Transverse colon (tissue), 4 donors: Measurements from ENCODE around the gene EME2.

Experiments
- EP300 ChIP-seq: sonication (generic); formaldehyde crosslinking; IDR thresholded peaks from one replicate; pipeline ENCODE4 v1.6.1; 2017; ENCODE audit warnings: antibody characterized with exemption, low read depth
- POLR2AphosphoS5 ChIP-seq, 3 donors: sonication (generic); formaldehyde crosslinking; IDR thresholded peaks; one replicate each; pipeline ENCODE4 v1.6.1; 2016; ENCODE audit warnings: antibody characterized with exemption in 3 of 3
- TF ChIP-seq, protein P1 (sequence below), 5 experiments: fragments of 200-600 bp in 3 of 5; fragments of 450-650 bp in 2 of 5; sonication (generic) in 3 of 5; IDR thresholded peaks; 1 replicate in 2 of 5; 2 replicates in 3 of 5; pipeline ENCODE4 v1.5.1; 2016 to 2017; ENCODE audit warnings: antibody characterized with exemption in 5 of 5, inconsistent platforms in 3 of 5, mild to moderate bottlenecking in 2 of 5, moderate library complexity in 1 of 5

DNA sequence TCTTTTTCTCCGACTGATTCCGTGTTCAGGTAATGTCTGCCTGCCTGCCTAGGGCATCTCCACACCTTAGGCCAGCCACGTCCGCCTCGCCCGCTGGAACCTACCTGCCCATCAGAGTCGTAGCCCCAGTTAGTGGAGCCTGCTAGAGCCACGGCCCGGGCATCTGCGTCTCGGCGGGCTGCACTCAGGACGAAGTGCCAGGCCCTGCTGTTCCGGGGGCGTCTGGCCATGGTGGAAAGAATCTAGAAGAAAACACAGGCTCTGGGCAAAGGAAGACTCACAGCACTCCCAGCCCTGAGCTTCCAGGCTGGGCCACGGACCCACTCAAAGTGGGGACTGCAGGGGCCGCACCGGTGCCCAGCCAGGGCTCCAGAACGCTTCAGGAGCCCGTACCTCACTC lies 8.6 kb downstream of the EME2 start:
- TF ChIP-seq, protein P1, sequence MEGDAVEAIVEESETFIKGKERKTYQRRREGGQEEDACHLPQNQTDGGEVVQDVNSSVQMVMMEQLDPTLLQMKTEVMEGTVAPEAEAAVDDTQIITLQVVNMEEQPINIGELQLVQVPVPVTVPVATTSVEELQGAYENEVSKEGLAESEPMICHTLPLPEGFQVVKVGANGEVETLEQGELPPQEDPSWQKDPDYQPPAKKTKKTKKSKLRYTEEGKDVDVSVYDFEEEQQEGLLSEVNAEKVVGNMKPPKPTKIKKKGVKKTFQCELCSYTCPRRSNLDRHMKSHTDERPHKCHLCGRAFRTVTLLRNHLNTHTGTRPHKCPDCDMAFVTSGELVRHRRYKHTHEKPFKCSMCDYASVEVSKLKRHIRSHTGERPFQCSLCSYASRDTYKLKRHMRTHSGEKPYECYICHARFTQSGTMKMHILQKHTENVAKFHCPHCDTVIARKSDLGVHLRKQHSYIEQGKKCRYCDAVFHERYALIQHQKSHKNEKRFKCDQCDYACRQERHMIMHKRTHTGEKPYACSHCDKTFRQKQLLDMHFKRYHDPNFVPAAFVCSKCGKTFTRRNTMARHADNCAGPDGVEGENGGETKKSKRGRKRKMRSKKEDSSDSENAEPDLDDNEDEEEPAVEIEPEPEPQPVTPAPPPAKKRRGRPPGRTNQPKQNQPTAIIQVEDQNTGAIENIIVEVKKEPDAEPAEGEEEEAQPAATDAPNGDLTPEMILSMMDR (IDR thresholded peaks at IDR 0.05): no peak
- TF ChIP-seq POLR2AphosphoS5 (IDR thresholded peaks at IDR 0.05) (no peak), EP300 (no peak)
